Adrenal gland (tissue), 12 donors: ENCODE results near the gene ITGA6. TPM values are rescaled to one million over a fixed set of nuclear protein-coding genes. Genes with fewer than 3 reads are reported as not detected.

Experiments used
- DNase-seq, 7 donors: peaks; one replicate each; pipeline ENCODE4 v3.0.0-alpha.2; 2019 to 2020
- H3K27ac ChIP-seq, 5 donors: fragments of 200-600 bp; sonication (generic) in 4 of 5; 1 replicate in 3 of 5; 2 replicates in 2 of 5; pipeline versions ENCODE4 v1.5.1 to v1.8.0; 2016 to 2020; ENCODE audit warnings: mild to moderate bottlenecking in 1 of 5
- H3K27me3 ChIP-seq: fragments of 200-600 bp; 2 replicates; pipeline ENCODE4 v1.8.0; 2021
- H3K36me3 ChIP-seq, 2 donors: fragments of 200-600 bp; replicated peaks in 1 of 2; 1 replicate in 1 of 2; 2 replicates in 1 of 2; pipeline versions ENCODE4 v1.5.1 to v1.8.0; 2018 to 2022
- H3K4me1 ChIP-seq, 2 donors: fragments of 200-600 bp; replicated peaks in 1 of 2; 1 replicate in 1 of 2; 2 replicates in 1 of 2; pipeline versions ENCODE4 v1.5.1 to v1.8.0; 2018 to 2021
- H3K4me3 ChIP-seq, 4 donors: fragments of 200-600 bp; sonication (generic) in 3 of 4; one replicate each; pipeline ENCODE4 v1.5.1; 2016 to 2018
- H3K9me3 ChIP-seq, 3 donors: fragments of 200-600 bp; sonication (generic) in 1 of 3; replicated peaks in 1 of 3; 1 replicate in 2 of 3; 2 replicates in 1 of 3; pipeline versions ENCODE4 v1.5.1 to v1.8.0; 2016 to 2021
- CTCF ChIP-seq, 6 experiments: fragments of 450-650 bp in 4 of 6; fragments of 200-600 bp in 2 of 6; sonication (generic) in 1 of 6; IDR thresholded peaks; 1 replicate in 5 of 6; 2 replicates in 1 of 6; pipeline versions ENCODE4 v1.5.1 to v1.8.0; 2016 to 2021; ENCODE audit warnings: antibody characterized with exemption in 6 of 6, mild to moderate bottlenecking in 2 of 6, moderate library complexity in 1 of 6
- POLR2A ChIP-seq, 2 donors: fragments of 450-650 bp; IDR thresholded peaks; one replicate each; pipeline ENCODE4 v1.6.1; 2017; ENCODE audit warnings: antibody characterized with exemption in 2 of 2, mild to moderate bottlenecking in 2 of 2, moderate library complexity in 1 of 2
- WGBS, 4 donors: extraction: QIAGEN DNeasy Blood & Tissue Kit in 2 of 4; methylation state at CpG; one replicate each; pipeline versions ENCODE4 v1.1.5 to v1.1.7; 2013 to 2017; 5-methylcytosine and 5-hydroxymethylcytosine counted together
- intact Hi-C, 2 donors: fragments of 100-400 bp; cut with DNase I; formaldehyde crosslinking; loops; one replicate each; pipeline versions ENCODE4 v1.14.1 to v1.15.0; 2022 to 2023
- polyA plus RNA-seq, 3 donors: library from polyadenylated mRNA; stranded (reverse); fragments of 200-250 nt in 2 of 3; fragments of 350-450 nt in 1 of 3; fragmentation: Illumina TruSeq in 1 of 3; extraction: RNeasy Lipid Tissue Mini Kit (QIAGEN cat#74804) in 1 of 3; gene quantifications; one replicate each; pipeline ENCODE4 v1.2.3, GENCODE V29; 2013 to 2014
- total RNA-seq, 9 donors: library from RNA; depleted of rRNA in 4 of 9; stranded (reverse); fragments of >200 nt in 4 of 9; fragments of 120-200 nt in 1 of 9; fragmentation: NEBNext Ultra II Directional in 1 of 9; extraction: Animal tissue kit (Norgen Biotek cat#: 25700) in 1 of 9; gene quantifications; one replicate each; pipeline versions ENCODE4 v1.1.0 to v1.2.4, GENCODE V29; 2013 to 2023
- donor health status: healthy with polysubstance abuse.
- donor health status: Bipolar disorder and iron deficiency.
- donor health status: DM: yes; HTN: yes; CAD: no.
- donor health status: DM: no; HTN: no; CAD: no.
- donor health status: DM: no; HTN: no; CAD: no.
- donor health status: DM: yes; HTN: yes; CAD: no.

ITGA6 gene
- total and polyA plus RNA-seq, 12 donors: 5.1 to 20.3 (median 10.0) TPM

GRCh38 chr2:172510548-172510947, 83.2 kb downstream of the ITGA6 start:
- Histone ChIP-seq H3K27me3 (no peaks in the 10 kb centered on the region), H3K4me1 (no peaks in the 10 kb centered on the region), H3K36me3 (no peaks in the 10 kb centered on the region), H3K9me3 (peaks cover 0 to 8% (median 0%) of the 10 kb centered on the region in 3 donors), H3K27ac (no peak overlapping the region), H3K4me3 (no peak overlapping the region)
- intact Hi-C loops: no loop called here
- DNase-seq: no peak
- WGBS, 4 donors: 81 to 90% (median 84%) methylated on average over 5 of the region's 5 CpGs
- no peak for TF ChIP-seq POLR2A (IDR thresholded peaks at IDR 0.05)
- no peak for TF ChIP-seq CTCF (IDR thresholded peaks at IDR 0.05)

GRCh38 chr2:172512810-172513523, 85.6 kb downstream of the ITGA6 start:
- Histone ChIP-seq H3K9me3 (peaks cover 0 to 8% (median 0%) of the 10 kb centered on the region in 3 donors), H3K27ac (no peak overlapping the region), H3K27me3 (no peaks in the 10 kb centered on the region), H3K4me1 (no peaks in the 10 kb centered on the region), H3K4me3 (no peak overlapping the region), H3K36me3 (no peaks in the 10 kb centered on the region)
- intact Hi-C loops: no loop called here
- no peak for DNase-seq
- WGBS, 4 donors: 82 to 86% (median 85%) methylated on average over 5 of the region's 5 CpGs
- TF ChIP-seq POLR2A (IDR thresholded peaks at IDR 0.05) (no peak), CTCF (IDR thresholded peaks at IDR 0.05) (no peak)

- DNase-seq: no peak
- no peaks in the 10 kb centered on the region for H3K27me3 ChIP-seq
- no peak overlapping the region for H3K27ac ChIP-seq
- no peak overlapping the region for H3K4me3 ChIP-seq
- no peaks in the 10 kb centered on the region for H3K36me3 ChIP-seq
- TF ChIP-seq POLR2A (IDR thresholded peaks at IDR 0.05) (no peak), CTCF (IDR thresholded peaks at IDR 0.05) (no peak)
- intact Hi-C loops: no loop called here
- WGBS, 4 donors: 84 to 99% (median 96%) methylated on average over 6 of the region's 6 CpGs
- peaks cover 0 to 8% (median 0%) of the 10 kb centered on the region in 3 donors for H3K9me3 ChIP-seq
- no peaks in the 10 kb centered on the region for H3K4me1 ChIP-seq
Observed at GRCh38 chr2:172513524-172513900, 86.1 kb downstream of the ITGA6 start.

GRCh38 chr2:172513935-172514586, 86.7 kb downstream of the ITGA6 start:
- TF ChIP-seq CTCF (IDR thresholded peaks at IDR 0.05) (no peak), POLR2A (IDR thresholded peaks at IDR 0.05) (no peak)
- H3K27me3 ChIP-seq: no peaks in the 10 kb centered on the region
- DNase-seq: peak in 2 of 7 donors; percentile 10 to 22
- peaks cover 0 to 8% (median 0%) of the 10 kb centered on the region in 3 donors for H3K9me3 ChIP-seq
- 80 to 93% (median 90%) methylated on average over 15 of the region's 15 CpGs for WGBS, 4 donors
- intact Hi-C loops: no loop called here
- no peaks in the 10 kb centered on the region for H3K4me1 ChIP-seq
- no peaks in the 10 kb centered on the region for H3K36me3 ChIP-seq
- no peak overlapping the region for H3K4me3 ChIP-seq
- H3K27ac ChIP-seq: no peak overlapping the region
